GM19025 (cell line): Measurements from ENCODE around the gene FUT8.
"Not testable (repeated sequence)": the region's sequence is repeated elsewhere in the genome, so short reads cannot be mapped to it uniquely, and the experiment has no call there.

ENCODE experiments used
- ATAC-seq: cut with Tn5 transposase; IDR thresholded peaks from one replicate; pipeline ENCODE4 v1.9.1; 2021; ENCODE audit warnings: mild to moderate bottlenecking, low read depth, moderate library complexity; ENCODE audit not compliant: unreplicated experiment

FUT8 gene

GRCh38 chr14:65444230-65444629 lies 31.7 kb downstream of the FUT8 start:
- ATAC-seq, result no peak

DNA sequence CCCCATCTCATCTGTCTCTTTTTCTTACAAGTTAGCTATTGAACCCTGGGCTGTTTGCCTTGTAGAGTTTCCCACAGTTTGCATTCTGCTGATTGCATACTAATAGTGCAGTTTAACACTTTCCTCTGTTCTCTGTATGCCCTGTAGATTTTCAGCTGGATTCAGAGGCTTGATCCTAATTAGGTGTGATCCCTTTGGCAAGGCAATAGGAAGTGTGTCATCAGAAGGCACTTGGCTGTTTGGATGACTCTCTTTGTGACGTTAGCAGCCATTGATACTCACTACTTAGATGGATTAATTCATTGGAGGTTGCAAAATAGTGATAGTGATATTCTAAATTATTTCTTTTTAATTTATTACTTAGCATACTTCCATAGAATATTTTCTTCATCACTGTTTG lies 33.6 kb downstream of the FUT8 start:
- ATAC-seq, result no peak

- ATAC-seq, result no peak
Measured at GRCh38 chr14:65449647-65450046, 37.1 kb downstream of the FUT8 start.

DNA sequence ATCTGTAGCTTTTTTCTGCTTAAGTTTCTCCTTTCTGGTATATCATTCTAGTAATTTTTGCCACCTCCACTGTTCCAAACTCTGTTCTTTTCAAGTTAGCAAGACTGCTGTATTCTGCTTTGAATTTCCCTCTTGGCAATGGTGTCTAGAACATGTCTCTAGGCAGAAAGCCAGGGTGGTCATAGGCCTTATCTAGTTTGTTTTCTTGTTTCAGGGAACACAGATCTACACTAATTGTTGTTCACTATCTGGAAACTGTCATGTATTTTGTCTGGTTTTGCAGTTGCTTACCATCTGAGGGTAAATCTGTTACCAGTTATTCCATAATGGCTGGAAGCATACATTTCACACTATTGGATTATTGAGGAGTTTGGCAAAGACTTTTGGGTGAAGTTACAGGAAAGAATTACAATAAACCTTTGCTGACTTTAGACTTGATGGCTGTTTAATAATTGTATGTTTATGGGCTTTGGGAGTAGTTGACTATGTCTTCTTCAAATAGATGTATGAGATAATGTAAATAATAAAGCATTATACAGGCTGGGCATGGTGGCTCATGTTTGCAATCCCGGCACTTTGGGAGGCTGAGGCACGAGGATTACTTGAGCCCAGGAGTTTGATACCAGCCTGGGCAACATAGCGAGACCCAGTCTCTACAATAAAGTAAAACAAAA lies 41.4 kb downstream of the FUT8 start:
- no peak for ATAC-seq

DNA sequence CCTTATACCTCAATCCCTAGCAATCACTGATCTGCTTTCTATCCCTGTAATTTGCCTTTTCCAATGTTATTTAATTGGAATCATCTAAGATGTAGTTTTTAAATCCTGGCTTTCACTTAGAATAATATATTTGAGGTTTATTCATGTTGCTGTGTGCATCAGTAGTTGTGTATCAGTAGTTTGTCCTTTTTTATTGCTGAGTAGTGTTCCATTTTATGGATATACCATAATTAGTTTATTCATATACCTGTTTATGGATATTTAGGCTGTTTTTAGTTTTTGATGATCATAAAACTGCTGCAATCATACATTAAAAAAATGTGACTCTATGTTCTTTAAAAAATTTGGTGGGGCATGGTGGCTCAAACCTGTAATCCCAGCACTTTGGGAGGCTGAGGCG lies 43.7 kb downstream of the FUT8 start:
- ATAC-seq, result no peak

GRCh38 chr14:65461730-65462129 lies 49.2 kb downstream of the FUT8 start:
- ATAC-seq, result no peak

DNA sequence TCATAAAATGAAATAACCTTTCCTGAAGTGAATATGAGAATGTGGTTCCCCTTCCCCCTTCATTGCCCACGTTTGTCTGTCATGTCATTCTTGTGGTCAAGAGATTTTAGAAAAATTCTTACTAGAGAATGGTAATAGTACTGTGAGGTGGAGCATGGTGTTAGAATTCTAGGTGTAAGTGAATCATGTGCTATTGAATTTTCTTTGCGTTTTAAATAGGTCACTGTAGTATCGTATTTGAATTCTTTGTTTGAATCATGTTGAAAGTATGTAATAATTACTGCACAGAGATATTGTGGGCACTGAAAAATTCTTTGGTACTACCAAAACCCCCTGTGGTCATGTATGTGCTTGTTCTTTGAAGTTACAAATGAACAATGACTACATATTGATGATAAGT lies 49.9 kb downstream of the FUT8 start:
- ATAC-seq, result peak; percentile 67

- no peak for ATAC-seq
Measured at GRCh38 chr14:65465584-65465983, 53.1 kb downstream of the FUT8 start.

GRCh38 chr14:65467926-65468325 lies 55.4 kb downstream of the FUT8 start:
- ATAC-seq, result not testable (repeated sequence)

DNA sequence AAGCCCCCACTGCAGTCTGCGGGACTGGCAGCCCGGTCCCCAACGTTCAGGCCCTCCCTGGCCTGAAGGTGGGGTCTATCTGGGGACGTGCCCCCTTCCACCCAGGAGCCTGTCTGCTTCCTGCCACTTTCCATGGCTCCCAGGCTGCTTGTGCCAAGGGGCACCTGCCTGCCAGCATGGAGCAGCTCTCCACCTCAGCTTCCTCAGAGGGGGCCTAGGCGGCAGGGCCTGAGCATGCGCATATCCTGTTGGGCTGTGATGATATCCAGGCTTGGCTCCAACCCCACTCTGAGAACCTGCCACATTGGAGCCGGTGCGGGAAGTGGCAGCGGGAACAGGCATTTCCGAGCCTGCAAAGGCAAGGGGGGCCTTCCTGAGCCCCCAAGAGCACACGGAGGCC lies 57.4 kb downstream of the FUT8 start:
- ATAC-seq, result no peak

DNA sequence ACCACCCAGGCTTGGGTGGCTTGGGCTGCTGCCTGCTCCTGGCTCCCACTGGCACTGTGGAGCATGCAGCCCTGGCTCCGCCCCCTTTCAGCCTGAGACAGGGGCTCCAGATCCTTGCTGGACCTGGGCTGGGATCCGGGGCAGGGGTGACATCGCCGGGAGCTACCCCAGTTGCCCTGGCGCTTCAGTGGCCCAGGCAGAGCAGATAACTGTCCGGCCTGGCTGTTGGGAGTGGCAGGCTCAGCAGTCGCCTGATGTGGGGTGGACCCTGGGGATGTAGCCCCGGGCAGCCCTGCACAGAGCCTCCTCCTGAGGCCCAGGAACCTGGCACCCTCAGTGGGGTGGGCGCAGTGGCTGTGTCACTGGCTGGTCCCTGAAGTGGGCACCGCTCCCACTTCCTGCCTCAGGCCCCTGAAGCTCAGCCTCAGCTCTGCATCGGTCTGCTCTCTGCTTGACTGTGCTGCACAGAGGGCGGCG lies 57.9 kb downstream of the FUT8 start:
- ATAC-seq, result no peak

DNA sequence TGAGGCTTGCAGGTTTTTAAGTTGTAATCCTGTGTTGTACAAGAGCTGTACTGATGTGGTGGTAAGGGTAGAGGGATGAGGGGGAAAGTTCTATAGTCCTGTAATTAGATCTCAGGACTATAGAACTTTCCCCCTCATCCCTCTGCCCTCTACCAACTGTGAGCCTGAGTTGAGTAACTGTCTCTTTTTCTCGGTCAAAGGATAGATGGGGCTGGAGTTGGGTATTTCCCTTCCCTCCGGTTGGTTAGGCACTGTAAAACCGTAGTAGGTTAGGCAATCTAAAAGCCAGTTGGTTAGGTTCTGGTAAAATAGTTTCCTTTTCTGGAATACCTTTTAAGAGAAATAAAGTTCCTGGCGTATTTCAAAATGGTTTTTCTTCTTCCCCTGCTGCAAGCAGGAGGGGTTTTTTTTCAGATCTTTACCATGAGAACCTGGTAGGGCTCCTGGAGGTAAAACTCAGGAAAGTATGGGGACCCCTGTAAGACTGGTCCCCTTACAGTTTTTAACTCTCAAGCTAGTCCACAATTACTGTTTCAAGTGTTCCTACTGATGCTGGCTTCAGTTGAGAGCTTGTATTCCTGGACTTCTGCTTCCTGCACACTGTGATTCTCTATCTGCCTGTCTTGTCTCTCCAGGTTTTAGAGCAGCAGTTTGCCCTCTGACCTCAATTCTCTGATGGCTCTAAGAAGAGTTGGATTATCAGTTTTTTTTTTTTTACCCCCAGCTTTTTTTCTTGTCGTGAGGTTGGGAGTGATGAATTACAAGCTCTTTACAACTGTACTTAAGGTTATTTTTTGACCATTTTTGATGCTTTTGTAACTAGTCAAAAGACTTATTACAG lies 58.7 kb downstream of the FUT8 start:
- ATAC-seq, result peak; percentile 77

DNA sequence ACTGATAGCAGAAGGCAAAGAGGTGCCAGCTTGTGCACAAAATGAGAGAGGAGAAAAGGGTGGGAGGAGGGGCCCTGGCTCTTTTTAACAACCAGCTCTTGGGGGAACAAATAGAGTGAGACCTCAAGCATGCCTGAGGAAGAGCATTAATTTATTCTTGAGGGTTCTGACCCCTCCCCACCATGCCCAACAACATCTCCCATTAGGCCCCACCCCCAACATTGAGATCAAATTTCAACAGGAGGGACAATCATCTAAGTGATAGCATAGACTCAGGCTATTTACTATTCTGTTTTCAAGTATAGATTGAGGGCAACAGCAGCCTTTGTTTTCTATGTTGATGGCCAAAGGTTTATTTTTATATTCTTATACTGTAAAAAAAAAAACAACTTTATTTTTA lies 59.7 kb downstream of the FUT8 start:
- no peak for ATAC-seq

- ATAC-seq, result peak; percentile 69
Measured at GRCh38 chr14:65476273-65476941, 63.9 kb downstream of the FUT8 start.

DNA sequence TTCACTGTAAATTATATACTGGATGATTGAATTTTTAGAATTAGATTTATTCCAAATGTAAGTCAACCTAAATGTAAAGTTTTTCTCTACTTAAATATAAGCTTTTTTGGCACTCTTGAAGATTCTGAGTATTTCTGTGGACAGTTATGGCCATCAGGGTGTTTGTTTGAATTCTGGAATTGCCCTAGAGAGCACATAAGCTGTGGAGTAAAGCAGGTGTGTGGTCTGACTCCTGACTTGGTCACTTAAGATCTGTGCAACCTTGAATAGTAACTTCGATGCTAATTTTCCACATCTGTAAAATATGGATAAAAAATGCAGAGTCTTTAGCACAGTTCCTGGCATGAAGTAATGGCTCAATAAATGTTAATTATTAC lies 64.4 kb downstream of the FUT8 start:
- no peak for ATAC-seq

DNA sequence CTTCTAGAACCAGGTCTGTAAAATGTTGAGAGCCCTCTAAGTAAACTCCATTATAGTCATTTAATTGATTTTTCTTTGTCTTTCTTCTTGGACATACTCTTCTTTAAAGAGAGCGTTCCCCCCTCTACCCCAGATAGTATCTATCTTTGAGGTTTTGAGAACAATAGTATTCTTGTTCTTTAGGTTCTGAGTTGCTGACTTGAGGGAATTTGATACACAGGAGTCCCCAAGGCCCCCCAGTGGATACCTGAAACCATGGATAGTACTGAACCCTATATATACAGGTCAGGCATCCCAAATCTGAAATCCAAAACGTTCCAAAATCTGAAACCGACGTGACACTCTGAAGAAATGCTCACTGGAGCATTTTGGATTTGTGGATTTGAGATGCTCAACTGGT lies 65.5 kb downstream of the FUT8 start:
- no peak for ATAC-seq

GRCh38 chr14:65478596-65478995 lies 66.1 kb downstream of the FUT8 start:
- no peak for ATAC-seq

- no peak for ATAC-seq
Measured at GRCh38 chr14:65479386-65479785, 66.9 kb downstream of the FUT8 start.

- ATAC-seq, result no peak
Measured at GRCh38 chr14:65482757-65483438, 70.4 kb downstream of the FUT8 start.

- ATAC-seq, result no peak
Measured at GRCh38 chr14:65483647-65484046, 71.1 kb downstream of the FUT8 start.

- no peak for ATAC-seq
Measured at GRCh38 chr14:65485516-65485915, 73.0 kb downstream of the FUT8 start.
